ENCODE data around the gene CNTNAP2.

Gene CNTNAP2

GRCh38 chr7:147805996-147806576 is 1689.5 kb downstream of the CNTNAP2 start:
- Histone ChIP-seq H3K27me3 (ENCODE audit: control insufficient read depth, insufficient read depth, low read length) (no peaks in the 10 kb centered on the region), H3K36me3 (ENCODE audit: control insufficient read depth, insufficient read depth, low read length) (no peaks in the 10 kb centered on the region), H3K4me3 (ENCODE audit: low read length) (no peak overlapping the region), H3K4me1 (ENCODE audit: control insufficient read depth, insufficient read depth, low read length) (no peaks in the 10 kb centered on the region), H3K27ac (ENCODE audit: low read depth, low read length) (no peak overlapping the region), H3K9ac (ENCODE audit: low read length) (no peak overlapping the region)

DNA sequence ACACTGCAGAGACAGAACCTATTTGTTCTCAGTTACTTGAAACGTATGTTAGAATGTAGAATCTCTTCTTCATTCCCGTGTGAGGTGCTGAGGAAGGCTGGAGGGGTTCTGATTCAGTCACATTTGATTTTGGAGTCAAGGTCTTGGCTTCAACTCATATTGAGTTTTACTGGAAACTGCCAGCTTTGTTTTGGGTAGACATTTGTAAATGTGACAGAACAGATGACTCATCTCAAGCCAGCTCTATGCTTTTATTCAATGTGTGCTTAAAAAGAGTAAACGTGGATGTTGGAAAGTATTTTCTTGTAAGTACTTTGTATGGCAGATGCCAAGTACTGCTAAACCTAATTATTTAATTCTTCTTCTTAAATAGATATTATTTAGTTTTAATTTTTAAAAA is 1693.2 kb downstream of the CNTNAP2 start:
- Histone ChIP-seq H3K27ac (ENCODE audit: low read depth, low read length) (no peak overlapping the region), H3K4me1 (ENCODE audit: control insufficient read depth, insufficient read depth, low read length) (no peaks in the 10 kb centered on the region), H3K9ac (ENCODE audit: low read length) (no peak overlapping the region), H3K36me3 (ENCODE audit: control insufficient read depth, insufficient read depth, low read length) (no peaks in the 10 kb centered on the region), H3K4me3 (ENCODE audit: low read length) (no peak overlapping the region), H3K27me3 (ENCODE audit: control insufficient read depth, insufficient read depth, low read length) (no peaks in the 10 kb centered on the region)

DNA sequence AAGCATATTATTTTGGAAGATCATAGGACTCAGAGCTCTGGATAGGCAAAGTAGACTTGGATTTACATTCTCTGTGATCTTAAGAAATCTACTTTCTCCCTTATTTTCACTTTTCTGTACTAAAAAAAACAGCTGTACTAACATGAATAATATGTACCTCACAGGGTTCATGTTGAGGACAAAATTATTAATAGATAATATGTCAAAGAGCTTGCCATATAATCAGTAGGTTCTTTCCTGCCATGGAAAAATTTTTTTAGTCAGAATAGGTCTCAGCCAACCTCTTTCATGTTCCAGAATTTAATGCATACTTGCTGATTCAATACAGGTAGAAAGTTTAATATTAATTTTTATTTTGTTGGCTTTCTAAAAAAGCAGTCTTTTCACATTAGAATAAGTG is 1693.7 kb downstream of the CNTNAP2 start:
- H3K9ac ChIP-seq (ENCODE audit: low read length): no peak overlapping the region
- H3K27ac ChIP-seq (ENCODE audit: low read depth, low read length): no peak overlapping the region

GRCh38 chr7:147811923-147812322 is 1695.3 kb downstream of the CNTNAP2 start:
- Histone ChIP-seq H3K4me3 (ENCODE audit: low read length) (no peak overlapping the region), H3K27ac (ENCODE audit: low read depth, low read length) (no peak overlapping the region), H3K9ac (ENCODE audit: low read length) (no peak overlapping the region), H3K27me3 (ENCODE audit: control insufficient read depth, insufficient read depth, low read length) (no peaks in the 10 kb centered on the region), H3K4me1 (ENCODE audit: control insufficient read depth, insufficient read depth, low read length) (no peaks in the 10 kb centered on the region), H3K36me3 (ENCODE audit: control insufficient read depth, insufficient read depth, low read length) (no peaks in the 10 kb centered on the region)

More for the DNA sequence above, 1693.7 kb downstream of the CNTNAP2 start:
- no peaks in the 10 kb centered on the region for H3K36me3 ChIP-seq (ENCODE audit: control insufficient read depth, insufficient read depth, low read length)
- H3K4me1 ChIP-seq (ENCODE audit: control insufficient read depth, insufficient read depth, low read length): no peaks in the 10 kb centered on the region
- no peak overlapping the region for H3K4me3 ChIP-seq (ENCODE audit: low read length)
- no peaks in the 10 kb centered on the region for H3K27me3 ChIP-seq (ENCODE audit: control insufficient read depth, insufficient read depth, low read length)

- Histone ChIP-seq H3K27me3 (ENCODE audit: control insufficient read depth, insufficient read depth, low read length) (no peaks in the 10 kb centered on the region), H3K4me1 (ENCODE audit: control insufficient read depth, insufficient read depth, low read length) (no peaks in the 10 kb centered on the region), H3K27ac (ENCODE audit: low read depth, low read length) (no peak overlapping the region), H3K36me3 (ENCODE audit: control insufficient read depth, insufficient read depth, low read length) (no peaks in the 10 kb centered on the region), H3K9ac (ENCODE audit: low read length) (no peak overlapping the region), H3K4me3 (ENCODE audit: low read length) (no peak overlapping the region)
Measured at GRCh38 chr7:147813316-147813715, 1696.7 kb downstream of the CNTNAP2 start.

GRCh38 chr7:147818317-147818716 is 1701.7 kb downstream of the CNTNAP2 start:
- H3K9ac ChIP-seq (ENCODE audit: low read length): no peak overlapping the region
- H3K27me3 ChIP-seq (ENCODE audit: control insufficient read depth, insufficient read depth, low read length): no peaks in the 10 kb centered on the region
- no peaks in the 10 kb centered on the region for H3K4me1 ChIP-seq (ENCODE audit: control insufficient read depth, insufficient read depth, low read length)
- H3K36me3 ChIP-seq (ENCODE audit: control insufficient read depth, insufficient read depth, low read length): no peaks in the 10 kb centered on the region
- H3K4me3 ChIP-seq (ENCODE audit: low read length): no peak overlapping the region
- H3K27ac ChIP-seq (ENCODE audit: low read depth, low read length): no peak overlapping the region

GRCh38 chr7:147824671-147825070 is 1708.1 kb downstream of the CNTNAP2 start:
- Histone ChIP-seq H3K9ac (ENCODE audit: low read length) (no peak overlapping the region), H3K36me3 (ENCODE audit: control insufficient read depth, insufficient read depth, low read length) (no peaks in the 10 kb centered on the region), H3K4me1 (ENCODE audit: control insufficient read depth, insufficient read depth, low read length) (no peaks in the 10 kb centered on the region), H3K27ac (ENCODE audit: low read depth, low read length) (no peak overlapping the region), H3K4me3 (ENCODE audit: low read length) (no peak overlapping the region), H3K27me3 (ENCODE audit: control insufficient read depth, insufficient read depth, low read length) (no peaks in the 10 kb centered on the region)

DNA sequence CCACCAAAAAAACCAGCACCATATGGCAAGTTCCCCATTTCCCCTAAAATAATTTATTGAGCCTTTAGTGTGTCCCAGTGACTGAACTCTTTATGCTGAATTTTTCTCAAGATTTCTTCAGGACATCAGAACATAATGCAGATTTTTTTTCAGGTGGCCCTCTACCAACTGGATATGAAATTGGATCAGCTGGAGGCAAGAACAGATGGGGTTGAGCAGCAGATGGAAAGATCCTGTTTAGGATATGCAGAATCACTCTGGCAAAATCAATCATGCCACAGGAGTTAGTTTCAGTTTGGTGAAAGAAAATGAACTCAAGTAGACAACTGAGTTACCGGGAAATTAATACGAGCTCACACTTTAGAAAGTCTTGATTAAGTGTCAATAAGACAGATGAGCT is 1712.4 kb downstream of the CNTNAP2 start:
- Histone ChIP-seq H3K9ac (ENCODE audit: low read length) (no peak overlapping the region), H3K4me3 (ENCODE audit: low read length) (no peak overlapping the region), H3K27ac (ENCODE audit: low read depth, low read length) (no peak overlapping the region), H3K36me3 (ENCODE audit: control insufficient read depth, insufficient read depth, low read length) (no peaks in the 10 kb centered on the region), H3K27me3 (ENCODE audit: control insufficient read depth, insufficient read depth, low read length) (no peaks in the 10 kb centered on the region), H3K4me1 (ENCODE audit: control insufficient read depth, insufficient read depth, low read length) (no peaks in the 10 kb centered on the region)

- no peaks in the 10 kb centered on the region for H3K4me1 ChIP-seq (ENCODE audit: control insufficient read depth, insufficient read depth, low read length)
- no peak overlapping the region for H3K9ac ChIP-seq (ENCODE audit: low read length)
- H3K27ac ChIP-seq (ENCODE audit: low read depth, low read length): no peak overlapping the region
- no peaks in the 10 kb centered on the region for H3K27me3 ChIP-seq (ENCODE audit: control insufficient read depth, insufficient read depth, low read length)
- no peaks in the 10 kb centered on the region for H3K36me3 ChIP-seq (ENCODE audit: control insufficient read depth, insufficient read depth, low read length)
- no peak overlapping the region for H3K4me3 ChIP-seq (ENCODE audit: low read length)
Measured at GRCh38 chr7:147833557-147833956, 1717.0 kb downstream of the CNTNAP2 start.

- Histone ChIP-seq H3K36me3 (ENCODE audit: control insufficient read depth, insufficient read depth, low read length) (no peaks in the 10 kb centered on the region), H3K4me3 (ENCODE audit: low read length) (no peak overlapping the region), H3K9ac (ENCODE audit: low read length) (no peak overlapping the region), H3K27ac (ENCODE audit: low read depth, low read length) (no peak overlapping the region), H3K4me1 (ENCODE audit: control insufficient read depth, insufficient read depth, low read length) (no peaks in the 10 kb centered on the region), H3K27me3 (ENCODE audit: control insufficient read depth, insufficient read depth, low read length) (no peaks in the 10 kb centered on the region)
Measured at GRCh38 chr7:147833970-147834369, 1717.4 kb downstream of the CNTNAP2 start.

DNA sequence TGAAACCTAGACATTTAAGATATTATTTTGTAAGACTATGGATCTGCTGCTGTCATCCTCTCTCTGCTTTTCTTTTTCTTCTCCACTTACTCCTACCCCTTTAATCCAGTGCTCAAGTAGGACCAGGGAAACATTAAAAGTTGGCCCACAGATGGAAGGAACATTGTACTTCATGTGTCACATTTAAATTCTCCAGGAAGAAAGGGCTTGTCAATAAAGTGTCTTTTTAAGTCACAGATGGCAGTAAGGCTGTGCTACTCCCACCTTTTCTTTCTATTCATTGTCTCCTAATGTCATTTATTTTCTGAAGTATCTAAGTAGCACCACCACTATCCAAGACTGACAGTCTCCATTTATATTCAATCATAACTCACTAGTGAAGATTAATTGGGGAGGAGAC is 1736.2 kb downstream of the CNTNAP2 start:
- H3K4me3 ChIP-seq (ENCODE audit: low read length): no peak overlapping the region
- H3K4me1 ChIP-seq (ENCODE audit: control insufficient read depth, insufficient read depth, low read length): no peaks in the 10 kb centered on the region
- H3K27ac ChIP-seq (ENCODE audit: low read depth, low read length): no peak overlapping the region
- H3K9ac ChIP-seq (ENCODE audit: low read length): no peak overlapping the region
- no peaks in the 10 kb centered on the region for H3K36me3 ChIP-seq (ENCODE audit: control insufficient read depth, insufficient read depth, low read length)
- H3K27me3 ChIP-seq (ENCODE audit: control insufficient read depth, insufficient read depth, low read length): no peaks in the 10 kb centered on the region

- no peaks in the 10 kb centered on the region for H3K36me3 ChIP-seq (ENCODE audit: control insufficient read depth, insufficient read depth, low read length)
- H3K27me3 ChIP-seq (ENCODE audit: control insufficient read depth, insufficient read depth, low read length): no peaks in the 10 kb centered on the region
- no peaks in the 10 kb centered on the region for H3K4me1 ChIP-seq (ENCODE audit: control insufficient read depth, insufficient read depth, low read length)
- H3K27ac ChIP-seq (ENCODE audit: low read depth, low read length): no peak overlapping the region
- no peak overlapping the region for H3K9ac ChIP-seq (ENCODE audit: low read length)
- no peak overlapping the region for H3K4me3 ChIP-seq (ENCODE audit: low read length)
Measured at GRCh38 chr7:147857152-147858140, 1740.8 kb downstream of the CNTNAP2 start.

DNA sequence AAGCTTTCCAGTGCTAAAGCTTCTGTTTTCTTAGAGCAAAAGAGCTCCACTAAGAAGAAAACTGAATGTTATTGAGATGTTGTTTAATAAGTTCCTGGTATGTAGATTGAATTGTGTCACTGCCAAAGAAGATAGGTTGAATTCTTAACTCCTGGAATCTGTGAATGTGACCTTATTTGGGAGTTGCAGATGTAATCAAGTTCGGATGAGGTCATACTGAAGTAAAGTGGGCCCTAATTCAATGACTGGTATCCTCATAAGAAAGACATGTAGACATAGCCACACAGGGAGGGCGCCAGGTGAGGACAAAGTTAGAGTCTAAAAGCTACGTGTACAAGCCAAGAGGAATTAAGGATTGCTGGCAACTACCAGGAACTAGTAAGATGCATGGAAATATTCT is 1741.8 kb downstream of the CNTNAP2 start:
- no peaks in the 10 kb centered on the region for H3K4me1 ChIP-seq (ENCODE audit: control insufficient read depth, insufficient read depth, low read length)
- H3K27ac ChIP-seq (ENCODE audit: low read depth, low read length): no peak overlapping the region
- no peaks in the 10 kb centered on the region for H3K27me3 ChIP-seq (ENCODE audit: control insufficient read depth, insufficient read depth, low read length)
- no peak overlapping the region for H3K9ac ChIP-seq (ENCODE audit: low read length)
- no peak overlapping the region for H3K4me3 ChIP-seq (ENCODE audit: low read length)
- no peaks in the 10 kb centered on the region for H3K36me3 ChIP-seq (ENCODE audit: control insufficient read depth, insufficient read depth, low read length)
